CD14-positive monocyte (primary cell): ENCODE results near the gene C2CD4D. TPM values are rescaled to one million over a fixed set of nuclear protein-coding genes. Genes with fewer than 3 reads are reported as not detected.
A peak's percentile ranks its signal among the peaks of the same experiment; 100 is the strongest.

Experiments used
- DNase-seq, 3 donors: peaks; one replicate each; pipeline ENCODE4 v3.0.0-alpha.2; 2011 to 2022
- H2AFZ ChIP-seq: 2 replicates; pipeline ENCODE4 v1.6.0; 2012; ENCODE audit warnings: mild to moderate bottlenecking, low read depth, low read length, inconsistent platforms; ENCODE audit not compliant: insufficient read depth, poor library complexity, severe bottlenecking
- H3K27ac ChIP-seq, 2 donors: 1 replicate in 1 of 2; 2 replicates in 1 of 2; pipeline ENCODE4 v1.5.1; 2012 to 2013; ENCODE audit warnings: low read length in 2 of 2, control low read depth in 1 of 2, inconsistent platforms in 1 of 2, low read depth in 1 of 2, mild to moderate bottlenecking in 1 of 2
- H3K27me3 ChIP-seq, 2 donors: one replicate each; pipeline versions ENCODE4 v1.6.0 to v1.6.1; 2011 to 2013; ENCODE audit warnings: low read length in 2 of 2; ENCODE audit not compliant: control insufficient read depth in 2 of 2, insufficient read depth in 2 of 2
- H3K36me3 ChIP-seq, 2 donors: replicated peaks in 1 of 2; 1 replicate in 1 of 2; 2 replicates in 1 of 2; pipeline versions ENCODE4 v1.5.1 to v1.6.1; 2012 to 2013; ENCODE audit warnings: low read length in 2 of 2, control low read depth in 1 of 2, inconsistent platforms in 1 of 2, mild to moderate bottlenecking in 1 of 2; ENCODE audit not compliant: insufficient read depth in 2 of 2, control insufficient read depth in 1 of 2
- H3K4me1 ChIP-seq, 2 donors: 1 replicate in 1 of 2; 2 replicates in 1 of 2; pipeline versions ENCODE4 v1.5.1 to v1.6.1; 2012 to 2013; ENCODE audit warnings: low read length in 2 of 2, control low read depth in 1 of 2, inconsistent platforms in 1 of 2, mild to moderate bottlenecking in 1 of 2, moderate library complexity in 1 of 2; ENCODE audit not compliant: insufficient read depth in 2 of 2, control insufficient read depth in 1 of 2
- H3K4me2 ChIP-seq: replicated peaks from 2 replicates; pipeline ENCODE3; 2012; ENCODE audit warnings: low read length, moderate library complexity, mild to moderate bottlenecking; ENCODE audit not compliant: poor library complexity, severe bottlenecking; ENCODE audit errors: extremely low read depth
- H3K4me3 ChIP-seq, 3 experiments: fragments of 200-600 bp in 1 of 3; sonication (generic) in 1 of 3; replicated peaks in 1 of 3; 1 replicate in 2 of 3; 2 replicates in 1 of 3; pipeline ENCODE4 v1.5.1; 2011 to 2013; ENCODE audit warnings: low read length in 3 of 3, mild to moderate bottlenecking in 3 of 3, control low read depth in 2 of 3, low read depth in 2 of 3, inconsistent platforms in 1 of 3, moderate library complexity in 1 of 3
- H3K79me2 ChIP-seq: 2 replicates; pipeline ENCODE4 v1.6.0; 2012; ENCODE audit warnings: mild to moderate bottlenecking, control low read depth, inconsistent platforms, low read length, moderate library complexity; ENCODE audit not compliant: insufficient read depth
- H3K9ac ChIP-seq: 2 replicates; pipeline ENCODE4 v1.6.0; 2017; ENCODE audit warnings: low read length, mild to moderate bottlenecking; ENCODE audit not compliant: insufficient read depth, poor library complexity, severe bottlenecking
- H3K9me3 ChIP-seq, 2 donors: replicated peaks in 1 of 2; 1 replicate in 1 of 2; 2 replicates in 1 of 2; pipeline versions ENCODE4 v1.5.1 to v1.6.1; 2012 to 2013; ENCODE audit warnings: low read length in 2 of 2, control low read depth in 1 of 2; ENCODE audit not compliant: control insufficient read depth in 1 of 2, insufficient read depth in 1 of 2
- H4K20me1 ChIP-seq: 2 replicates; pipeline ENCODE4 v1.6.0; 2012; ENCODE audit warnings: mild to moderate bottlenecking, low read length, control low read depth, moderate library complexity; ENCODE audit not compliant: insufficient read depth
- H3K27ac Mint-ChIP-seq, 7 donors: one replicate each; pipeline ENCODE4 v1.8.0; 2020; ENCODE audit warnings: mild to moderate bottlenecking in 7 of 7, mixed read lengths in 7 of 7, moderate library complexity in 6 of 7, inconsistent platforms in 2 of 7
- H3K27me3 Mint-ChIP-seq, 3 donors: one replicate each; pipeline ENCODE4 v1.8.0; 2021 to 2022; ENCODE audit warnings: low read depth in 3 of 3, mild to moderate bottlenecking in 3 of 3, mixed read lengths in 3 of 3, moderate library complexity in 3 of 3, inconsistent platforms in 1 of 3
- H3K36me3 Mint-ChIP-seq, 2 donors: one replicate each; pipeline ENCODE4 v1.8.0; 2020; ENCODE audit warnings: mixed read lengths in 2 of 2, inconsistent platforms in 1 of 2, mild to moderate bottlenecking in 1 of 2
- H3K4me1 Mint-ChIP-seq: one replicate; pipeline ENCODE4 v1.8.0; 2020; ENCODE audit warnings: mild to moderate bottlenecking, mixed read lengths
- H3K4me3 Mint-ChIP-seq, 2 donors: one replicate each; pipeline ENCODE4 v1.8.0; 2020; ENCODE audit warnings: mild to moderate bottlenecking in 2 of 2, mixed read lengths in 2 of 2, moderate library complexity in 1 of 2
- H3K9me3 Mint-ChIP-seq, 7 donors: one replicate each; pipeline ENCODE4 v1.8.0; 2020 to 2022; ENCODE audit warnings: mixed read lengths in 7 of 7, mild to moderate bottlenecking in 6 of 7, moderate library complexity in 6 of 7, inconsistent platforms in 2 of 7
- CTCF ChIP-seq: fragments of 200-600 bp; IDR thresholded peaks from one replicate; pipeline ENCODE4 v1.8.0; 2022; ENCODE audit warnings: antibody characterized with exemption, mild to moderate bottlenecking
- WGBS: methylation state at CpG from one replicate; pipeline ENCODE4 v1.1.5; 2013; ENCODE audit warnings: missing lambda C conversion rate; ENCODE audit not compliant: insufficient coverage; 5-methylcytosine and 5-hydroxymethylcytosine counted together
- intact Hi-C, 2 donors: fragments of 100-400 bp; cut with micrococcal nuclease; formaldehyde crosslinking; loops; one replicate each; pipeline versions ENCODE4 v1.15.0 to v1.15.1; 2023
- polyA plus RNA-seq, 3 donors: library from polyadenylated mRNA; depleted of rRNA in 1 of 3; unstranded in 2 of 3; stranded (reverse) in 1 of 3; fragments of 300-500 nt in 2 of 3; fragments of >200 nt in 1 of 3; fragmentation: Illumina TruSeq in 2 of 3; gene quantifications; 1 replicate in 2 of 3; 2 replicates in 1 of 3; pipeline ENCODE4 v1.2.3, GENCODE V29; 2012 to 2021

Gene C2CD4D
- polyA plus RNA-seq, 3 donors = not detected

DNA sequence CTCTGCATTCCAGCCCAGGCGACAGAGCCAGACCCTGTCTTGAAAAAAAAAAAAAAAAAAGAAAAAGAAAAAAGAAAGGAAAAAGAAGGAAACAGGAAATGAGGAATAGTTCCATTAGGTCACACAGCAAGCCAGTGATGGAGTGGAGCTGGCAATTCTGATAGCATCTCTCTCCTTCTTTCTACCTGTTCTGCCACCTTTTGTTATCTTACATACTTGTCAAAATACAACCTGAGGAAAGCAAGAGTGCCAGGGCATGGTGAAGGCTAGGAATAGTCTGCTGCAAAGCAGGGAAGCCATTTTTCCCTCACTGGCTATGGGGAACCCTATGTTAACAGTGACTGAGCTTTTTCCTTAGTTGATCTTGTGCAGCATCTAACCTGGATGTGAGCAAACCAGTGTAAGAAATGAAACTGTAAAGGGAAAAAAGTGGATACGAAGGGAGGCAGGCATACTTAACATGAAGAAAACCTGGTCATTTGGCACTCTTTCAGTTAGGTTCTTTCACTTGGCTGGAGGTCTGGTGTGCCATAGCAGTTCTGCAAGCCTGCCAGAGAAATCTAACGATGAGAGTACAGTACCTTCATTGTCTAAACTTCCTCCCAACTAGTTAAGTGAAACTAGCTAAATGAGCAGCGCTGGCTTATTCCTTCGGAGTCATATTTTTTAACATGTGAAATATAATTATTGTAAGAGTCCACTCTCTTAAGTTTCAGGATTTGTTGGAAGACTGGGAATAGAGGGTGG is 31.8 kb upstream of the C2CD4D start:
- H2AFZ ChIP-seq = no peak overlapping the region
- Mint-ChIP-seq H3K27me3 (peaks cover 1 to 6% (median 1%) of the 10 kb centered on the region in 3 donors), H3K4me3 (no peak overlapping the region), H3K36me3 (peaks cover 6 to 13% of the 10 kb centered on the region in 2 donors), H3K4me1 (peaks cover 25% of the 10 kb centered on the region), H3K27ac (no peak overlapping the region), H3K9me3 (peaks cover 0 to 4% (median 0%) of the 10 kb centered on the region in 7 donors)
- H3K27ac ChIP-seq = no peak overlapping the region
- no peak overlapping the region for H3K4me2 ChIP-seq
- no peak overlapping the region for H3K4me3 ChIP-seq
- H3K79me2 ChIP-seq = no peaks in the 10 kb centered on the region
- H3K9me3 ChIP-seq = no peaks in the 10 kb centered on the region
- TF ChIP-seq CTCF = no peak
- H4K20me1 ChIP-seq = no peaks in the 10 kb centered on the region
- no peak for DNase-seq
- H3K27me3 ChIP-seq = no peaks in the 10 kb centered on the region
- no peak overlapping the region for H3K9ac ChIP-seq
- H3K4me1 ChIP-seq = peaks cover 19 to 23% of the 10 kb centered on the region in 2 donors
- peaks cover 0 to 6% of the 10 kb centered on the region in 2 donors for H3K36me3 ChIP-seq
- intact Hi-C loops = no loop called here
- 71% methylated on average over 1 of the region's 5 CpGs for WGBS

DNA sequence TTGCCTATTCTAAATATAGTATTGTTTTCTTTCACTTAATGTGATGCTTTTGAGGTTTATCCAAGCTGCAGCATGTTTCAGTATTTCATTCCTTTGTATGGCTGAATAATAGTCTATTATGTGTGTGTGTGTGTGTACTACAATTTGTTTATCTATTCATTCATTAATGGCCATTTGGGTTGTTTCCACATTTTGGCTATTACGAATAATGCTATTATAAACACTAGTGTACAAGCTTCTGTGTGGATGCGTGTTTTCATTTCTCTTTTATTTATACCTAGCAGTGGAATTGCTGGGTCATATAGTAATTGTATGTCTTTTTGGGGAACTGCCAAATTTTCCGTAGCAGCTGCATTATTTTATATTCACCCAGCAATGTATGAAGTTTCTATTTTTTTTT is 28.9 kb upstream of the C2CD4D start:
- H3K4me2 ChIP-seq = no peak overlapping the region
- H3K27ac Mint-ChIP-seq = peak overlapping the region in 6 of 7 donors; percentile 85 to 95 (median 90)

More for the DNA sequence above, 28.9 kb upstream of the C2CD4D start:
- no peaks in the 10 kb centered on the region for H4K20me1 ChIP-seq
- no peak overlapping the region for H3K4me3 Mint-ChIP-seq
- H3K79me2 ChIP-seq = no peaks in the 10 kb centered on the region
- peaks cover 0 to 4% (median 0%) of the 10 kb centered on the region in 7 donors for H3K9me3 Mint-ChIP-seq
- H3K4me3 ChIP-seq = no peak overlapping the region
- H3K4me1 Mint-ChIP-seq = peaks cover 25% of the 10 kb centered on the region
- no peaks in the 10 kb centered on the region for H3K9me3 ChIP-seq
- no peaks in the 10 kb centered on the region for H3K27me3 ChIP-seq
- peaks cover 4 to 7% (median 6%) of the 10 kb centered on the region in 3 donors for H3K27me3 Mint-ChIP-seq
- H3K36me3 Mint-ChIP-seq = peaks cover 0 to 5% of the 10 kb centered on the region in 2 donors
- TF ChIP-seq CTCF = no peak
- intact Hi-C loops = no loop called here
- no CpG with 5 or more reads among the region's 3 CpGs for WGBS
- H3K9ac ChIP-seq = no peak overlapping the region
- no peak overlapping the region for H3K27ac ChIP-seq
- H2AFZ ChIP-seq = no peak overlapping the region
- no peaks in the 10 kb centered on the region for H3K36me3 ChIP-seq
- no peak for DNase-seq
- H3K4me1 ChIP-seq = peaks cover 20 to 25% of the 10 kb centered on the region in 2 donors
